GM23248 (cell line): ENCODE data around the gene DIPK1B. TPM values are rescaled to one million over a fixed set of nuclear protein-coding genes. Genes with fewer than 3 reads are reported as not detected.
A peak's percentile ranks its signal among the peaks of the same experiment; 100 is the strongest.

Experiments used
- DNase-seq: peaks from one replicate; pipeline ENCODE4 v3.0.0-alpha.2; 2015
- H2AFZ ChIP-seq: fragments of 200-600 bp; sonication (generic); 2 replicates; pipeline ENCODE4 v1.6.1; 2016; ENCODE audit warnings: antibody characterized with exemption
- H3F3A ChIP-seq: fragments of 200-600 bp; sonication (generic); 2 replicates; pipeline ENCODE4 v1.6.1; 2016; ENCODE audit warnings: mild to moderate bottlenecking, antibody characterized with exemption, mixed run types; ENCODE audit not compliant: insufficient read depth
- H3K27ac ChIP-seq: fragments of 200-600 bp; sonication (generic); 2 replicates; pipeline ENCODE4 v1.5.1; 2016; ENCODE audit warnings: mild to moderate bottlenecking
- H3K27me3 ChIP-seq: fragments of 200-600 bp; sonication (generic); replicated peaks from 2 replicates; pipeline ENCODE4 v1.6.1; 2016; ENCODE audit warnings: mild to moderate bottlenecking; ENCODE audit not compliant: insufficient read depth
- H3K36me3 ChIP-seq: fragments of 200-600 bp; sonication (generic); 2 replicates; pipeline ENCODE4 v1.6.1; 2016; ENCODE audit warnings: low read depth, mild to moderate bottlenecking
- H3K4me1 ChIP-seq: fragments of 200-600 bp; sonication (generic); 2 replicates; pipeline ENCODE4 v1.6.1; 2016; ENCODE audit warnings: mild to moderate bottlenecking; ENCODE audit not compliant: insufficient read depth
- H3K4me2 ChIP-seq: fragments of 200-600 bp; sonication (generic); one replicate; pipeline ENCODE4 v1.6.1; 2016; ENCODE audit warnings: mild to moderate bottlenecking; ENCODE audit not compliant: unreplicated experiment
- H3K4me3 ChIP-seq: fragments of 200-600 bp; sonication (generic); 2 replicates; pipeline ENCODE4 v1.5.1; 2016; ENCODE audit warnings: mild to moderate bottlenecking
- H3K79me2 ChIP-seq: fragments of 200-600 bp; sonication (generic); 2 replicates; pipeline ENCODE4 v1.6.1; 2016; ENCODE audit warnings: mild to moderate bottlenecking; ENCODE audit not compliant: insufficient read depth
- H3K9ac ChIP-seq: fragments of 200-600 bp; sonication (generic); 2 replicates; pipeline ENCODE4 v1.6.1; 2016; ENCODE audit warnings: mild to moderate bottlenecking
- H3K9me2 ChIP-seq: fragments of 200-600 bp; sonication (generic); 2 replicates; pipeline ENCODE4 v1.6.1; 2016; ENCODE audit warnings: mixed run types, mild to moderate bottlenecking, moderate library complexity; ENCODE audit not compliant: insufficient read depth
- H3K9me3 ChIP-seq: fragments of 200-600 bp; sonication (generic); one replicate; pipeline ENCODE4 v1.6.1; 2017; ENCODE audit warnings: low read depth
- H4K20me1 ChIP-seq: fragments of 200-600 bp; sonication (generic); 2 replicates; pipeline ENCODE4 v1.6.0; 2016; ENCODE audit not compliant: insufficient read depth
- EZH2 ChIP-seq: fragments of 200-600 bp; sonication (generic); IDR thresholded peaks from 2 replicates; pipeline ENCODE4 v1.6.1; 2018; ENCODE audit warnings: antibody characterized with exemption, mild to moderate bottlenecking; ENCODE audit not compliant: insufficient read depth, poor library complexity, severe bottlenecking
- EZH2phosphoT487 ChIP-seq: fragments of 200-600 bp; sonication (generic); IDR thresholded peaks from 2 replicates; pipeline ENCODE4 v1.6.1; 2018; ENCODE audit warnings: antibody characterized with exemption, moderate library complexity, mild to moderate bottlenecking, low read depth; ENCODE audit not compliant: insufficient read depth
- WGBS, 2 experiments: methylation state at CpG; one replicate each; pipeline ENCODE4 v1.1.6; 2015 to 2017; ENCODE audit warnings: low lambda C conversion rate in 2 of 2, low coverage in 1 of 2; ENCODE audit errors: missing lambda C conversion rate in 2 of 2; 5-methylcytosine and 5-hydroxymethylcytosine counted together
- in situ Hi-C: fragments of 300-500 bp; cut with MboI; formaldehyde crosslinking; loops from 2 replicates; pipeline ENCODE4 v1.15.0; 2020
- polyA plus RNA-seq: library from polyadenylated mRNA; unstranded; fragments of >200 nt; fragmentation: Nextera tagmentation; extraction: Ambion mirVana; gene quantifications from 2 replicates; pipeline ENCODE4 v1.2.1, GENCODE V29; 2016
- total RNA-seq: library from RNA; depleted of rRNA; stranded (reverse); fragments of >200 nt; shearing (Covaris generic); gene quantifications from 2 replicates; pipeline ENCODE4 v1.2.3, GENCODE V29; 2014

The DIPK1B gene
- total and polyA plus RNA-seq, 2 experiments from 2014 or later: not detected

DNA sequence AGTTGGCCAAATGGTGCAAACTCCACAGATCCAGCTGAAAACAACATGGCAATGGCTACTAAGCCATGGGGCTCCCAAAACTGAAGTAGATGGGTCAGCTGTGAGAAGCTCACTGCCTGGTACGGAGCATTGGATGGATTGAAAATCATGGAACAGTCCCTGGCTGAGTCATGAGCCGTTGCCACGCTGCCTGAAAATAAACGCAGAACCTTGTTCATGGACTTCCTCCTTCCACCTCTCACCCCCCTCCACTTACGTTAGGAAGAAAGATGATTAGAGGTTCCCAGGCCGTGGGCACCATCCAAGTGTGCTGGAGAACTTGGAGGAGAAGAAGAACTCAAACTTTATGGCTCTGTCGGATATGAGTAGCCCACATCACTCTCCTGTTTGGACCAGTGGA lies 6.8 kb upstream of the DIPK1B start:
- Histone ChIP-seq H3K9ac (no peak overlapping the region), H3K4me1 (peaks cover 3% of the 10 kb centered on the region; the same call in 1 of the 2 replicates), H3K4me3 (no peak overlapping the region), H4K20me1 (no peaks in the 10 kb centered on the region), H3K36me3 (no peaks in the 10 kb centered on the region), H3K9me3 (no peaks in the 10 kb centered on the region), H3K79me2 (no peaks in the 10 kb centered on the region), H3K27ac (no peak overlapping the region), H3K9me2 (no peaks in the 10 kb centered on the region), H3K27me3 (peaks cover 7% of the 10 kb centered on the region; the same call in 1 of the 2 replicates), H3K4me2 (no peak overlapping the region), H2AFZ (no peak overlapping the region), H3F3A (0 out of 2 replicates have a peak, but pooled peaks cover 1% of the 10 kb centered on the region)
- WGBS, 2 experiments: 40 to 41% methylated on average over 7 of the region's 7 CpGs
- DNase-seq: no peak
- TF ChIP-seq EZH2 (no peak), EZH2phosphoT487 (no peak)
- in situ Hi-C loops: no loop called here

GRCh38 chr9:136707011-136707410 lies 5.4 kb upstream of the DIPK1B start:
- Histone ChIP-seq H3K4me2 (no peak overlapping the region), H3K27me3 (peaks cover 7% of the 10 kb centered on the region; the same call in 1 of the 2 replicates), H3K27ac (no peak overlapping the region), H3K79me2 (no peaks in the 10 kb centered on the region), H3K9ac (no peak overlapping the region), H4K20me1 (no peaks in the 10 kb centered on the region), H3F3A (0 out of 2 replicates have a peak, but pooled peaks cover 14% of the 10 kb centered on the region), H3K9me3 (no peaks in the 10 kb centered on the region), H3K9me2 (no peaks in the 10 kb centered on the region), H2AFZ (no peak overlapping the region), H3K4me3 (no peak overlapping the region), H3K36me3 (no peaks in the 10 kb centered on the region), H3K4me1 (peaks cover 7% of the 10 kb centered on the region; the same call in 1 of the 2 replicates)
- WGBS, 2 experiments: 92 to 93% methylated on average over 6 to 7 of the region's 7 CpGs
- no peak for TF ChIP-seq EZH2
- no peak for TF ChIP-seq EZH2phosphoT487
- in situ Hi-C loops: no loop called here
- DNase-seq: no peak

DNA sequence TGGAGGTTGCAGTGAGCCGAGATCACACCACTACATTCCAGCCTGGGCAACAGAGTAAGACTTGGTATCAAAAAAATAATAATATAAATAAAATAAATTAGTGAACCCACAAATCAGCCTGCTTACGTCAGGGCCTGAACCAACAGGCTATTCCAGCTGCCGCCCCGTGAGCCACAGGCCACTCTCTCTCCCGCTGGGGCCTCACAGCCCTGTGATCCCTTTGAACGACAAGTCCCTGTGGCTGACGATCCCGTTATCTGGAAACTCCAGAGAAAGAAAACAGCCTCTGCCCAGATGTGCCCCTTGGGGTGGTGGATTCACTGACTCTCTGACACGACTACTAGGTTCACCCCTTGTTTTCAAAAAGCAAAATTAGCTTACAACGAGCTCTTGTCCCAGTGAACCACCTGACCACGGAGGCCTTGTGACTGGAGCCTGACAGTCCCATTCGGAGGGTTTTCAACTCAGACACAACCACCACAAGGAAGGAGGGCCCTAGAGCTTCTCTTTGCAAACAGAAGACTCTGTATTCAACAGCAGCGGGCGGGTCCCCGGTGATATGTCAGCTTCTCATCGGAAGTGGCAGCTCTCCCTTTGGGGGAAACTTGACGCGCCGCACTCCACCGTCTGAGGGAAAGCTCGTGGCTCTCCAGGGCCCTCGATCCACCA lies 4.4 kb upstream of the DIPK1B start:
- no peak overlapping the region for H3K9ac ChIP-seq
- no peak overlapping the region for H3K4me2 ChIP-seq
- H3K9me3 ChIP-seq: no peaks in the 10 kb centered on the region
- in situ Hi-C loops: no loop called here
- WGBS, 2 experiments: 81% methylated on average over 22 of the region's 22 CpGs
- peaks cover 7% of the 10 kb centered on the region; the same call in 1 of the 2 replicates for H3K4me1 ChIP-seq
- no peak overlapping the region for H3K27ac ChIP-seq
- TF ChIP-seq EZH2: no peak
- TF ChIP-seq EZH2phosphoT487: no peak
- H3K36me3 ChIP-seq: no peaks in the 10 kb centered on the region
- no peaks in the 10 kb centered on the region for H3K9me2 ChIP-seq
- peaks cover 11% of the 10 kb centered on the region; the same call in 1 of the 2 replicates for H3K27me3 ChIP-seq
- no peak for DNase-seq
- no peaks in the 10 kb centered on the region for H4K20me1 ChIP-seq
- no peak overlapping the region for H3K4me3 ChIP-seq
- no peak overlapping the region for H2AFZ ChIP-seq
- H3F3A ChIP-seq: 0 out of 2 replicates have a peak, but pooled peaks cover 14% of the 10 kb centered on the region
- no peaks in the 10 kb centered on the region for H3K79me2 ChIP-seq

GRCh38 chr9:136709454-136710109 lies 2.8 kb upstream of the DIPK1B start:
- Histone ChIP-seq H4K20me1 (no peaks in the 10 kb centered on the region), H2AFZ (no peak overlapping the region), H3K36me3 (no peaks in the 10 kb centered on the region), H3K9me3 (no peaks in the 10 kb centered on the region), H3K9ac (no peak overlapping the region), H3K9me2 (no peaks in the 10 kb centered on the region), H3K4me1 (peaks cover 7% of the 10 kb centered on the region; the same call in 1 of the 2 replicates), H3K4me3 (no peak overlapping the region), H3K27me3 (peaks cover 11% of the 10 kb centered on the region; the same call in 1 of the 2 replicates), H3K4me2 (no peak overlapping the region), H3F3A (0 out of 2 replicates have a peak, but pooled peaks cover 14% of the 10 kb centered on the region), H3K79me2 (no peaks in the 10 kb centered on the region), H3K27ac (no peak overlapping the region)
- in situ Hi-C loops: no loop called here
- DNase-seq: peak; percentile 0
- 85 to 87% methylated on average over 24 of the region's 24 CpGs for WGBS, 2 experiments
- TF ChIP-seq EZH2phosphoT487 (no peak), EZH2 (no peak)
